ENCODE data around the gene BRSK1.

Gene BRSK1

DNA sequence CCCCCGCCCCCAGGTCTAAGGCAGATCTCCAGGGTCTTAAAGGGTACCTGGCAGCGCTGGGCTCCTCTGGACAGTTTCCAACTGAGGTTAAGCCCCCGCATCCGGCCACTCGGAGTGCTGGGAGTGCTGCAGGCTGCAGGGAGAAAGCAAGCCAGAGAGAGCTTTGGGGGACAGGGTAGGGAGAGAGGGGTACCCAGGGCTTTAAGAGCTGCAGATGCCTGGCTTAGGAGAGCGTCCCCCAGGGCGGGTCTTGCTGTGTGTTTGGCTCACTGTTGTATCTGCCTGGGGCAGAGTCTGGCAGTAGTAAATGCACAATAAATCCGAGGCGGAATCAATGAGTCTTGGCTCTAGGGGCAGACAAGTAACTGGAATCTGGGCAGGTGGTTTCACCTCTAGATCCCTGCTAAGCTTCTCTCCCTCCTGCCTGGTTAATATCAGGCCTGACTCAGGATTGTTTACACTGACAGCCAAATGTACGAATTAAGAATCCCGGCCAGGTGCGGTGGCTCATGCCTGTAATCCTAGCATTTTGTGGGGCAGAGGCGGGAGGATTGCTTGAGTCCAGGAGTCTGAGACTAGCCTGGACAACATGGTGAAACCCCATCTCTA is 71.5 kb downstream of the BRSK1 start:
- no peak for DNase-seq

DNA sequence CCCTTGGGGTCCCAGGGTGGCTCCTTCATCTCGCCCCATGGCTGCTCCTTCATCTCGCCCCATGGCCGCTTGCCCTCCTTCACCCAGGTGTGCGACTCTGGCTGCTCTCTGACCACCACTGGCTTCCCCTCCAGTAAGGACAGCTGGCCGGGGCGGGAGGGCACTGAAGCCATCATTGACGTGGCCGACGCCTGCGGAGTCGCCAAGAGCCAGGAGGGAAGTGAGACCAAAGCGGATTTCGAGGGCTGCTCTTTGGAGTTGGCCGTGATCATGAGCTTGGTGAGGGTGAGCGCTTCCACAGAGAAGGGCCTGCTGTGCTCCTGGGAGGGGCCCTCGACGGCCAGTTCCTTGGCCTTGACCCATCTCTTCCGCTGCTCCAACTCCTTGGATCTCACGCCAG is 74.7 kb downstream of the BRSK1 start:
- no peak for DNase-seq

DNA sequence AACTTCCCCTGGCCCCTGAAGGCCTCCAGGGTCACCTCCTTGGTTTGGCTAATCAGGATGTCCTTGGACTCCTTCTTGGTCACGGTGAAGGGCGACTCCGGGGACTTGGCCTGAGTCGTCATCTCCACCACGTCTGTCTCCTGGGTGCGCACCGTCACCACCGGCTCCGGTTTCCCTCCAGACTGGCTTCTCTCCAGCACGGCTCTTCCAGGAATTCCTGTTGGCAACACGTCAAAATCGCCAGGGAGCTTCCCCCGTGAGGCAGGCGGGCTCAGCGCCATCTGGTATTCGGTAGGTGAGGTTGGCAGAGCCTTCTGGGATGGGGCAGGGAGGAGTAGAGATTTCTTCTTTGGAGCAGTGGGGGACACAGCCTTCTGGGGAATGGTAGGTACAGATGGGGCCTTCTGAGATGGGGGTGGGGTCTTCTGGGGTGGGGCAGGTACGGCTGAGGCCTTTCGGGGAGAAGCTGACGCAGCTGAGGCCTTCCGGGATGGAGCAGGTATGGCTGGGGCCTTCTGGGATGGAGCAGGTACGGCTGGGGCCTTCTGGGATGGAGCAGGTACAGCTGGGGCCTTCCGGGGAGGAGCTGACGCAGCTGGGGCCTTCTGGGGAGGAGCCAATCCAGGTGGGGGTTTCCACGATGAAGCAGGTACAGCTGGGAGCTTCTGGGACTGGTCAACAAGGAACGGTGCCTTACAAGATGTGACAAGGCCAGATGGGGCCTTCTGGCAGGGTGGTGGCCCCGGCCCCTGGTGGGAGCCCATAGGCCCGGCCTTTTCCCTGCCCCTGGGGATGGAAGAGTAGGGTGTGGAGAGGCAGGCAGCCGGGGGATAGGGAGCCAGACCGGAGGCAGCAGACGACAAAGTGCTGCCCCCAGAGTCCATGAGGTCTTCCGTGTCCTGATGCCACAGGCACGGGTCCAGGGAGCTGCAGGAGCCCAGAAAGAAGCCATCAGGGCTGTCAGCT is 75.4 kb downstream of the BRSK1 start:
- no peak for DNase-seq

DNA sequence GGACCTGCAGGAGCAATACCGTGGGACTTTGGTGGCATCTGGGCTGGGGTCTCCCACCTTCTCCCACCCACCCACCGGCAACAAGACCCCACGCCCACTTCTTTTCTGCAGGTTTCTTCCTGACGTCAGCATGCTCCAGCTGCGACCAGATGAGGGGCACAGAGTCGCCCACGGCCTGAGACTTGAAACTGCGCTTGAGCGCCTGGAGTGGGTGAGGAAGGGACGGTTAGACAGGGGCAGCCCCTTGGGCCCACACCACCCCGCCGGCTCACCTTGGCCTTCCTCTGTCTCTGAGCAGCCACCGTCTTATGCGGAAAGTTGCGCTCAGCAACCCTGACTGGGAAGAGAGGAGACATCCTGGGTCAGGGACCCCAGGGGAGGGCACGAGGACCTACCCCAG is 77.1 kb downstream of the BRSK1 start:
- DNase-seq: no peak

Measured in stimulated activated CD4-positive, alpha-beta T cell treated with anti-CD3 and anti-CD28 coated beads, Interleukin-12 subunit alpha, Interleukin-12 subunit beta, amount 100 ng/mL, for 4 hours (primary cell).